DOHH2 (cell line): ENCODE results near the gene TRAPPC5.

Experiments
- H3F3A ChIP-seq: fragments of 200-600 bp; sonication (generic), shearing (Covaris generic); 2 replicates; pipeline ENCODE4 v1.6.0; 2016; ENCODE audit warnings: antibody characterized with exemption, mild to moderate bottlenecking; ENCODE audit not compliant: control insufficient read depth, insufficient read depth
- H3K27ac ChIP-seq: fragments of 200-600 bp; sonication (generic); 2 replicates; pipeline ENCODE4 v1.5.1; 2014; ENCODE audit warnings: low read depth, mild to moderate bottlenecking, low read length, moderate library complexity
- H3K27me3 ChIP-seq: fragments of 200-600 bp; sonication (generic); 2 replicates; pipeline ENCODE4 v1.6.1; 2014; ENCODE audit warnings: mild to moderate bottlenecking, low read length, mixed read lengths; ENCODE audit not compliant: control insufficient read depth
- H3K36me3 ChIP-seq: fragments of 200-600 bp; sonication (generic); 2 replicates; pipeline ENCODE4 v1.6.1; 2014; ENCODE audit warnings: mild to moderate bottlenecking, low read length, moderate library complexity, mixed read lengths; ENCODE audit not compliant: control insufficient read depth
- H3K4me1 ChIP-seq: fragments of 200-600 bp; sonication (generic); 2 replicates; pipeline ENCODE4 v1.6.1; 2014; ENCODE audit warnings: mild to moderate bottlenecking, low read length, mixed read lengths; ENCODE audit not compliant: control insufficient read depth
- H3K4me2 ChIP-seq: fragments of 200-600 bp; sonication (generic); 2 replicates; pipeline ENCODE4 v1.6.0; 2014; ENCODE audit warnings: mild to moderate bottlenecking, low read length, moderate library complexity
- H3K4me3 ChIP-seq: fragments of 200-600 bp; sonication (generic); 2 replicates; pipeline ENCODE4 v1.5.1; 2014; ENCODE audit warnings: mild to moderate bottlenecking, low read length, mixed read lengths
- H3K79me2 ChIP-seq: fragments of 200-600 bp; sonication (generic); 2 replicates; pipeline ENCODE4 v1.6.1; 2014; ENCODE audit warnings: mild to moderate bottlenecking, low read length, mixed read lengths; ENCODE audit not compliant: control insufficient read depth
- H3K9me2 ChIP-seq: fragments of 200-600 bp; sonication (generic); replicated peaks from 2 replicates; pipeline ENCODE4 v1.6.1; 2014; ENCODE audit warnings: mild to moderate bottlenecking, low read length, mixed read lengths; ENCODE audit not compliant: control insufficient read depth
- H3K9me3 ChIP-seq: fragments of 200-600 bp; sonication (generic); 2 replicates; pipeline ENCODE4 v1.6.1; 2014; ENCODE audit warnings: antibody characterized with exemption, low read length, mixed read lengths; ENCODE audit not compliant: control insufficient read depth, insufficient read depth
- H4K20me1 ChIP-seq: fragments of 200-600 bp; sonication (generic); 2 replicates; pipeline ENCODE4 v1.6.0; 2014; ENCODE audit warnings: low read depth, mild to moderate bottlenecking, antibody characterized with exemption, low read length, moderate library complexity; ENCODE audit not compliant: control insufficient read depth, insufficient read depth
- EZH2phosphoT487 ChIP-seq: fragments of 200-600 bp; sonication (generic); IDR thresholded peaks from 2 replicates; pipeline ENCODE4 v1.6.1; 2017; ENCODE audit warnings: borderline replicate concordance, mild to moderate bottlenecking, antibody characterized with exemption, low read length, moderate library complexity, mixed read lengths
- TF ChIP-seq, protein P1 (sequence below): fragments of 200-600 bp; sonication (generic); IDR thresholded peaks from one replicate; pipeline ENCODE4 v1.5.1; 2014; ENCODE audit warnings: antibody characterized with exemption, mild to moderate bottlenecking, low read depth, low read length; ENCODE audit not compliant: poor library complexity, severe bottlenecking

Gene TRAPPC5

DNA sequence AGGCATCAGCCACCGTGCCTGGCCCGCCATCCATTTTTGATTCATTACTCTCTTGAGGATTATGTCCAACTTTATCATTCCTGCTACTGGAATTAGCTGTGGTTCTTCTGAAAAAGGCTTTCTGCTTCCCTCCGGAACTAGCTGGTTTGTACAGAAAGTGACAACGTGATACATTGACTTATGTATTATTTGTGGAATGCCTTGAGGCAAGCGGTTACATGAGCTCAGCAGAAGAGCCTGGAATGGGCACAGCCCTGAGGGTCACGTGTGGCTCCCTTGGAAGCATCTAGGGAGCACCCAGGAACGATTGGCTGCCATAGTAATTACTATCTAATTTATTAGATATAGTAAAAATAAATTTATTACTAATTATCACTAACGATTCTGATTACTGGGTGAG, 26.2 kb upstream of the TRAPPC5 start:
- Histone ChIP-seq H3K79me2 (no peaks in the 10 kb centered on the region), H3F3A (0 out of 2 replicates have a peak, but pooled peaks cover under 1% of the 10 kb centered on the region), H3K4me2 (no peak overlapping the region), H3K27ac (no peak overlapping the region), H3K27me3 (no peaks in the 10 kb centered on the region), H3K9me3 (no peaks in the 10 kb centered on the region), H3K9me2 (no peaks in the 10 kb centered on the region), H4K20me1 (no peaks in the 10 kb centered on the region), H3K36me3 (no peaks in the 10 kb centered on the region), H3K4me1 (peaks cover 25% of the 10 kb centered on the region), H3K4me3 (no peak overlapping the region)
- TF ChIP-seq, protein P1, sequence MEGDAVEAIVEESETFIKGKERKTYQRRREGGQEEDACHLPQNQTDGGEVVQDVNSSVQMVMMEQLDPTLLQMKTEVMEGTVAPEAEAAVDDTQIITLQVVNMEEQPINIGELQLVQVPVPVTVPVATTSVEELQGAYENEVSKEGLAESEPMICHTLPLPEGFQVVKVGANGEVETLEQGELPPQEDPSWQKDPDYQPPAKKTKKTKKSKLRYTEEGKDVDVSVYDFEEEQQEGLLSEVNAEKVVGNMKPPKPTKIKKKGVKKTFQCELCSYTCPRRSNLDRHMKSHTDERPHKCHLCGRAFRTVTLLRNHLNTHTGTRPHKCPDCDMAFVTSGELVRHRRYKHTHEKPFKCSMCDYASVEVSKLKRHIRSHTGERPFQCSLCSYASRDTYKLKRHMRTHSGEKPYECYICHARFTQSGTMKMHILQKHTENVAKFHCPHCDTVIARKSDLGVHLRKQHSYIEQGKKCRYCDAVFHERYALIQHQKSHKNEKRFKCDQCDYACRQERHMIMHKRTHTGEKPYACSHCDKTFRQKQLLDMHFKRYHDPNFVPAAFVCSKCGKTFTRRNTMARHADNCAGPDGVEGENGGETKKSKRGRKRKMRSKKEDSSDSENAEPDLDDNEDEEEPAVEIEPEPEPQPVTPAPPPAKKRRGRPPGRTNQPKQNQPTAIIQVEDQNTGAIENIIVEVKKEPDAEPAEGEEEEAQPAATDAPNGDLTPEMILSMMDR: no peak
- no peak for TF ChIP-seq EZH2phosphoT487

DNA sequence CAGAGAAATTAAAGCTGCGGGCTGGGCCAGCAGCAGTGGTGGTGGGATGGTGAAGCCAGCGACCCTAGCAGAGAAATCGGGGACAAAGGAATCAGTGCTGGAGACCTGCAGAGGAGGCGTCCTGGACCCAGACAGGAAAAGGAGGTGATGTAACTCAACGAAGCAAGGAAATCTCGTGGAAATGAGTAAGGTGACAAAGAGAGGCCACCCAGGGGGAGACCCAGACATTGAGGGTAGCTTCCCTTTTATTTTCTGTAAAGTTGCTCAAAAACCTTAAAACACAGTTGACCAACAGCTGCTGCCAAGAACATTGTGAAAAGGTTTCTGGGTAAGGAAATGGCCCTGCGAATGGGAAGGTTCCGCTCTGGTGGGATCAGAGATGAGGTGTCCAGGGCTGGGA, 25.1 kb upstream of the TRAPPC5 start:
- H3K79me2 ChIP-seq: no peaks in the 10 kb centered on the region
- no peaks in the 10 kb centered on the region for H3K36me3 ChIP-seq
- H3K4me3 ChIP-seq: no peak overlapping the region
- no peak overlapping the region for H3K27ac ChIP-seq
- H3K9me2 ChIP-seq: no peaks in the 10 kb centered on the region
- no peaks in the 10 kb centered on the region for H3K9me3 ChIP-seq
- H3F3A ChIP-seq: no peaks in the 10 kb centered on the region
- H4K20me1 ChIP-seq: no peaks in the 10 kb centered on the region
- H3K4me2 ChIP-seq: no peak overlapping the region
- no peaks in the 10 kb centered on the region for H3K27me3 ChIP-seq
- H3K4me1 ChIP-seq: peaks cover 19% of the 10 kb centered on the region
- TF ChIP-seq EZH2phosphoT487: no peak
- TF ChIP-seq, protein P1: no peak

DNA sequence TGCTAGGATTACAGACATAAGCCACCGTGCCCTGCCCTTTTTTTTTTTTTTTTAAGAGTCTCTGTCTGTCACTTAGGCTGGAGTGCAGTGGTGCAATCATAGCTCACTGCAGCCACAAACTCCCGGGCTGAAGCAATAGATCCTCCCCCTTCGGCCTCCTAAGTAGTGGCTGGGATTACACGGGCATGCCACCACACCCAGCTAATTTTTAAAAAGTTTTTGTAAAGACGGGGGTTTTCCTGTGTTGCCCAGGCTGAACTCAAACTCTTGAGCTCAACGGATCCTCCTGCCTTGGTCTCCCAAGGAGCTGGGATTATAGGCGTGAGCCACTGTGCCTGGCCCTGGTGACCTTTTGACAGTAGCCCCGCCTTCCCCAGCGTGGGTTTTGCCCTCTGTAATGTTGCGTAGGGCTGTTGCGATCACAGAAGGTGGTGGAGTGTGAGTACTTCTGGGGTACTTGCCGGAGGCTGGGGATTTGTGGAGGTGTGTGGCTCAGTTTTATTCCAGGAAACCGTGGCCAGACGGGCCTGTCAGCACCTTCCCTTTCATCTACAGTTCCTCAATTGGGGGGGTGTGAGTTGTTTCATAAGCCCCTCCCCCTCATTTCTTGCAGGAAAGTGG, 23.4 kb upstream of the TRAPPC5 start:
- Histone ChIP-seq H3K4me1 (peaks cover 17% of the 10 kb centered on the region), H3K4me2 (no peak overlapping the region), H3K36me3 (no peaks in the 10 kb centered on the region), H3K4me3 (no peak overlapping the region), H3K27ac (no peak overlapping the region), H3F3A (no peaks in the 10 kb centered on the region), H3K9me3 (no peaks in the 10 kb centered on the region), H3K27me3 (no peaks in the 10 kb centered on the region), H3K79me2 (no peaks in the 10 kb centered on the region), H3K9me2 (no peaks in the 10 kb centered on the region), H4K20me1 (no peaks in the 10 kb centered on the region)
- TF ChIP-seq EZH2phosphoT487: no peak
- TF ChIP-seq, protein P1: no peak
